ENCODE measurements around the gene C2CD4B.

The C2CD4B gene

GRCh38 chr15:62165104-62165792, at the start of gene C2CD4B:
C2CD4B (minus strand) TSS chr15:62165285; CDS start chr15:62164984, 301 bp downstream.
- DNase-seq: no peak

GRCh38 chr15:62212741-62213140, 47.7 kb upstream of the C2CD4B start:
- no peak for DNase-seq

- no peak for DNase-seq
Measured at GRCh38 chr15:62211348-62211747, 46.3 kb upstream of the C2CD4B start.

GRCh38 chr15:62209821-62210220, 44.7 kb upstream of the C2CD4B start:
- no peak for DNase-seq

- DNase-seq: no peak
Measured at GRCh38 chr15:62209322-62209721, 44.2 kb upstream of the C2CD4B start.

- no peak for DNase-seq
Measured at GRCh38 chr15:62208884-62209283, 43.8 kb upstream of the C2CD4B start.

- no peak for DNase-seq
Measured at GRCh38 chr15:62208367-62208766, 43.3 kb upstream of the C2CD4B start.

GRCh38 chr15:62190675-62191074, 25.6 kb upstream of the C2CD4B start:
- no peak for DNase-seq

GRCh38 chr15:62190274-62190673, 25.2 kb upstream of the C2CD4B start:
- no peak for DNase-seq

GRCh38 chr15:62188744-62189143, 23.7 kb upstream of the C2CD4B start:
- no peak for DNase-seq

- DNase-seq: no peak
Measured at GRCh38 chr15:62187910-62188309, 22.8 kb upstream of the C2CD4B start.

- DNase-seq: no peak
Measured at GRCh38 chr15:62187425-62187824, 22.3 kb upstream of the C2CD4B start.

GRCh38 chr15:62186578-62186977, 21.5 kb upstream of the C2CD4B start:
- no peak for DNase-seq

- DNase-seq: no peak
Measured at GRCh38 chr15:62183130-62183529, 18.0 kb upstream of the C2CD4B start.

- DNase-seq: no peak
Measured at GRCh38 chr15:62173215-62173614, 8.1 kb upstream of the C2CD4B start.

- no peak for DNase-seq
Measured at GRCh38 chr15:62171882-62172281, 6.8 kb upstream of the C2CD4B start.

GRCh38 chr15:62165793-62166375, 799 bp upstream of the C2CD4B start:
- DNase-seq: no peak

GRCh38 chr15:62164396-62165103, 535 bp downstream of the C2CD4B start:
- DNase-seq: no peak

GRCh38 chr15:62164014-62164395, 1.1 kb downstream of the C2CD4B start:
- DNase-seq: no peak

GRCh38 chr15:62163397-62164013, 1.6 kb downstream of the C2CD4B start:
- no peak for DNase-seq

- DNase-seq: no peak
Measured at GRCh38 chr15:62153228-62153627, 11.9 kb downstream of the C2CD4B start.

GRCh38 chr15:62150445-62150844, 14.6 kb downstream of the C2CD4B start:
- DNase-seq: no peak

GRCh38 chr15:62149729-62150128, 15.4 kb downstream of the C2CD4B start:
- DNase-seq: no peak

GRCh38 chr15:62147551-62147950, 17.5 kb downstream of the C2CD4B start:
- no peak for DNase-seq
